ENCODE measurements around the gene PLA2G4F.

GRCh38 chr15:42191610-42192346 is 35.3 kb upstream of the PLA2G4F start:
- TF ChIP-seq EZH2 (IDR thresholded peaks at IDR 0.05; ENCODE audit: borderline replicate concordance, control insufficient read depth, low read depth, low read length) (no peak), MEF2A (IDR thresholded peaks at IDR 0.05; ENCODE audit: insufficient read depth, low read depth, low read length) (0 out of 2 replicates have a peak, but pooled peaks have one; percentile 12), RCOR1 (conservative IDR thresholded peaks at IDR 0.05; ENCODE audit: low read depth, low read length) (no peak), HCFC1 (IDR thresholded peaks at IDR 0.05; ENCODE audit: low read length) (no peak)

Data from GM12878 (cell line).